NB4 (cell line): ENCODE measurements around the gene HRH1.

ENCODE experiments used
- MYC ChIP-seq: IDR thresholded peaks from 2 replicates; pipeline ENCODE4 v1.6.1; 2011; ENCODE audit warnings: low read depth, low read length
- TF ChIP-seq, protein P1 (sequence below): IDR thresholded peaks from one replicate; pipeline ENCODE4 v1.5.1; 2012; ENCODE audit warnings: low read depth, low read length
- TF ChIP-seq, protein P2 (sequence below): IDR thresholded peaks from 2 replicates; pipeline ENCODE4 v1.6.1; 2011; ENCODE audit warnings: low read depth, low read length

DNA sequence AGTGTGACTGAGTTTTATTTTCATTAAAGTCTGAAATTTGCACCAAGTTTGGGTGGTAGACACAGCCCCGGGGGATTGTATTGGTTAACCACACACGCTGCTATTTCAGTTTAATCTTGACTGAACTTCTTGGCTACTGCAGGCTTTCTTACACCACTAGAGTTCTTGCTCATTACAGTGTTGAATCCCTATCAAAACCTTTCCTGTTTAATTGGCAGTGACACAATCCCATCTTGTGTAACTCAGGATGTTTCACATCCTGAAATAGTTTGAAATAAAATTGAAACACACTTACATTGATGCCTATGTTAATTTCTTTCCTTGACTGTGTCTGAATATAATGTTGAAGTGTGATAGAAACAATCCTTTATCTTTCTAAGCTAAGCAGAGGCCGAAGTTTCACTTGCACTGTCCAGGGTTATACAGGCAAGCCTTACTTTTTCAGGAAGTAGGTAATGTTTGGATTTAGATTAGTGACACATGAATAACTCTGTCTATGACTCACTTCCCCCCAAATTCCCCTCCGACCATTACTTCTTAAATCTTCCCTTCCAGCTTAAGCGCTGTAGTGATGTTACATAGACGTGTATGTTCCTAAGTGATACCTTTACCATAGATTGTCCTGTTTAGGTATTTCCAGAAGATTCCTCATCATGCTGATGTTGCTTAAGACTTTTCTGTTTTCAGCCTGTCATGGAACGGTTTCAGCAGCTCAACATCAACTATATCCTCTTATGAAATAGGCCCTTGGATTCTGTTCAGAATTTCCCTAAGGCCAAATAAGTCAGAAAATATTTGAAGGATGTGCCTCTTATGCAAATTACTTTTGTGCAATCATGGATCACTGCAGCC, 134.7 kb downstream of the HRH1 start:
- TF ChIP-seq, protein P1, sequence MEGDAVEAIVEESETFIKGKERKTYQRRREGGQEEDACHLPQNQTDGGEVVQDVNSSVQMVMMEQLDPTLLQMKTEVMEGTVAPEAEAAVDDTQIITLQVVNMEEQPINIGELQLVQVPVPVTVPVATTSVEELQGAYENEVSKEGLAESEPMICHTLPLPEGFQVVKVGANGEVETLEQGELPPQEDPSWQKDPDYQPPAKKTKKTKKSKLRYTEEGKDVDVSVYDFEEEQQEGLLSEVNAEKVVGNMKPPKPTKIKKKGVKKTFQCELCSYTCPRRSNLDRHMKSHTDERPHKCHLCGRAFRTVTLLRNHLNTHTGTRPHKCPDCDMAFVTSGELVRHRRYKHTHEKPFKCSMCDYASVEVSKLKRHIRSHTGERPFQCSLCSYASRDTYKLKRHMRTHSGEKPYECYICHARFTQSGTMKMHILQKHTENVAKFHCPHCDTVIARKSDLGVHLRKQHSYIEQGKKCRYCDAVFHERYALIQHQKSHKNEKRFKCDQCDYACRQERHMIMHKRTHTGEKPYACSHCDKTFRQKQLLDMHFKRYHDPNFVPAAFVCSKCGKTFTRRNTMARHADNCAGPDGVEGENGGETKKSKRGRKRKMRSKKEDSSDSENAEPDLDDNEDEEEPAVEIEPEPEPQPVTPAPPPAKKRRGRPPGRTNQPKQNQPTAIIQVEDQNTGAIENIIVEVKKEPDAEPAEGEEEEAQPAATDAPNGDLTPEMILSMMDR: no peak
- TF ChIP-seq MYC: no peak
- TF ChIP-seq, protein P2, sequence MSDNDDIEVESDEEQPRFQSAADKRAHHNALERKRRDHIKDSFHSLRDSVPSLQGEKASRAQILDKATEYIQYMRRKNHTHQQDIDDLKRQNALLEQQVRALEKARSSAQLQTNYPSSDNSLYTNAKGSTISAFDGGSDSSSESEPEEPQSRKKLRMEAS: no peak
